Cardiac septum (tissue), 1 donor: ENCODE data around the gene TMEM43. TPM values are rescaled to one million over a fixed set of nuclear protein-coding genes. Genes with fewer than 3 reads are reported as not detected.
A peak's percentile ranks its signal among the peaks of the same experiment; 100 is the strongest.

Source experiments
- DNase-seq: peaks from one replicate; pipeline ENCODE4 v3.0.0-alpha.2; 2020; ENCODE audit warnings: low spot score
- intact Hi-C: fragments of 100-400 bp; cut with DNase I; formaldehyde crosslinking; loops from one replicate; pipeline ENCODE4 v1.14.0; 2022
- total RNA-seq: library from RNA; stranded (reverse); fragmentation: NEBNext Ultra II Directional; extraction: Animal tissue kit (Norgen Biotek cat#: 25700); gene quantifications from one replicate; pipeline ENCODE4 v1.2.1, GENCODE V29; 2021
- donor health status: DM: no; HTN: no; CAD: no.

The TMEM43 gene
- total RNA-seq, 1 donor from 2014 or later = 62.0 TPM

DNA sequence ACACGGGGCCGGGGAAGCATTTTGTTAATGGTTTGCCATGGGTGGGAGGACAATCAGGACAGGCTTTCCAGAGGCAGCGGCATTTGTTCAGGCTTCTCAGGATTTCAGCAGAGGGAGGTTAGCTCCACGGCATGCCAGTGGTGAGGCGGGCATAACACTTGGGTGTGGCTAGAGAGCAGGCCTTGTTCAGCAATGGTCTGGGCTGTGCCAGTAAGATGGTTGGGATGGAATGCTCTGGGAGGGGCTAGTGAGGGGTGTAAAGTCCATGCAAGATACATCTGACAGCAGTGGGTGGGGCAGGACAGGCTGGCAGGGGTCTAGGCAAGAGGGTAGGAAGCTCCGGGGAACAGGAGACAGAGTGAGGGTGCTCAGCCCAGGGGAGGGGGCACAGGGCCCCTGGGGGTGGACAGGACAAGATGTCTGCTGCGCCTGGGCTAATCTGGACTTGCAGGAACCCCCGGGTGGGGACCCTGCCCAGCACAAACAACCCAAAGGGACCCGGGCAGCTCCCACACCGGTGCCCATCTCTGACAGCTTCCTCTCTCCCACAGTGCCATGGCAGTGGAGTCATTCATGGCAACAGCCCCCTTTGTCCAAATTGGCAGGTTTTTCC is 8.4 kb downstream of the TMEM43 start:
- DNase-seq = peak; percentile 59
- intact Hi-C loops = no loop called here

DNA sequence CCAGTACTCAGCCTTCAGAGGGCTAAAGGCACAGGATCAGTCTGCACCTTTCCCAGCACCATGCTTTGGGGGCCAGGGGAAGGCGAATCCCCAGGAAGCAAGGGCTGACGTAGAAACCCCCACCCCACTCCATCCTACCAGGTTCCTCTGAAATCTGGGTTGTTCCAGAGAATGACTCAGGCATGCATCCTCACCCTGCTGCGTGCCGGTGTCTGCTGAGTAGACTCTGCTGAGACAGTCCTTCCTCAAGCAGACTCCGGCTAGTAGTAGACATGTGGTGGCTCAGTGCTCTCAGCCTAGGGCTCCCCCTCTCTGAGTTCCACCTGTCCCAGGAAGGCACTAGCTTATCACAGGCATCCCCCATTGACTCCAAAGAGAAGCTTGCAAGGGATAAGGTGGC is 9.0 kb downstream of the TMEM43 start:
- peak; percentile 55 for DNase-seq
- intact Hi-C loops = no loop called here

DNA sequence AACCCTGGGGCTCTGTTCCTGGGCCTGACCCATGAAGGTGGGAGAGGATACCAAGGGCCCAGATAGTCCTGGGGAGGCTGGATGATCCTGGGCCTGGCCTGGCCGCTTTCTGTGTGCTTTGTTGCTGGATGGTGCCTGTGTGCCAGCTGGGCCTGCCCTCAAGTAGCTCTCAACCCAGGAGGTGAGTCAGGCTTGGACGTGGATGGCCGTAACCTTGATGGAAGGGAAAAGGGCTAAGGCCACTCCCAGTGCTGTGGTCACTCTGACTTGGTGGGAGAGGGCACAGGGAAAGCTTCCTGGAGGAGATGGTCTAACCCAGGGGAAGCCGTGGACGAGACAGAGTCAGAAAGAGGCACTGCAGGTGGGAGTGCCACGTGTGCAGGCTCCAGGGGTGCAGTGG is 9.4 kb downstream of the TMEM43 start:
- DNase-seq = peak; percentile 70
- intact Hi-C loops = no loop called here

DNA sequence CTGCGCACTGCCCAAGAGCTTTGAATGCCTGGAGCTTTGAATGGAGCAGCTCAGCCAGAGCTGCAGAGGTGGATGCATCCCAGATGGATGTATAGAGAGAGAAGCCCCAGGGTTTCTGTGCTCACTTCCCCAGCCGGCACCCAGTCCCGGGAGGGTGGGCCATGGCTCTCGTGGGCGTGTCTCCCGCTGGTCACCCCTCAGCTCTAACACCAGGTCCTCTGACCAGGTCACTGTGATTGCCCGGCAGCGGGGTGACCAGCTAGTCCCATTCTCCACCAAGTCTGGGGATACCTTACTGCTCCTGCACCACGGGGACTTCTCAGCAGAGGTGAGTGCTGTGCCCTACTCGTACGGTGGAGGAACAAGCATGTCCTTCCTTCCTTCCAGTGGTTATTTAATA is 10.7 kb downstream of the TMEM43 start:
- DNase-seq = peak; percentile 59
- intact Hi-C loops = no loop called here

DNA sequence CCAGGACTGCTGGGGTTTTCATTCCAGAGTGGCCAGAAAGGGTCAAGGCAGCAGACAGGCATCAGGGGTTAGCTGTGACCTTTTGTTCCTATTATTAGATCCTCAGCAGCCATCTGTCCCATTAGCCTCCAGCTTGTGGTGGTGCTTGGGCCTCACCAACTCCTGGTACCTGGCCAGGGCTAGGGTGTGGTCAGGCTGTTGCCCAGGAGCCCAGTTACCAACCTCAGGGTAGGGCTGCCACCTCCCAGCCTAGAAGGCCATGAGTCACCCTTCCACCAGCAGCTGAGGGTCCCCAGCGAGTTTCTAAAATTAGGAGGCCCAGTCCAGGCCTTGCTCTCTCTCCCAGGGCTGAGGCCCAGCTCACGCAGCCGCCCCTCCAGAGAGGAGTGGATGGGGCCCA is 12.2 kb downstream of the TMEM43 start:
- intact Hi-C loops = no loop called here
- DNase-seq = peak; percentile 82

DNA sequence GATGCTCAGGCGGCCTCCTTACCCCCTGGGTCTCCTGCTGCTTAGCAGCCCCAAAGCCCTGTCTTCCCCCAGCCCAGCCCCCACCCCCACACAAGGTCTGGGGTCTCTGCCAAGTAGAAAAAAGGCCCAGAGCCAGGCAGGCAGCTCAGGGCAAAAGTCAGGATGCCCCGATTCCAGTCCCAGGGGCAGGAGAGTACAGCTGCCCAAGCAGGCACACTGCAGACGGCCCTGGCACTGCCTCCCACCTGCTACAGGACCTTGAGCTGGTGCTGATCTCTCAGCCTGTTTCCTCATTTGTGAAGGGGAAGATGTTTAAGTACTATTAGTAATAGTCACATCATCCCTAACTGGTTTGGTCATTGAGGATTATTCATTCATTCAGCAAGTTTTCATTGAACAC is 12.6 kb downstream of the TMEM43 start:
- peak; percentile 74 for DNase-seq
- intact Hi-C loops = no loop called here

DNA sequence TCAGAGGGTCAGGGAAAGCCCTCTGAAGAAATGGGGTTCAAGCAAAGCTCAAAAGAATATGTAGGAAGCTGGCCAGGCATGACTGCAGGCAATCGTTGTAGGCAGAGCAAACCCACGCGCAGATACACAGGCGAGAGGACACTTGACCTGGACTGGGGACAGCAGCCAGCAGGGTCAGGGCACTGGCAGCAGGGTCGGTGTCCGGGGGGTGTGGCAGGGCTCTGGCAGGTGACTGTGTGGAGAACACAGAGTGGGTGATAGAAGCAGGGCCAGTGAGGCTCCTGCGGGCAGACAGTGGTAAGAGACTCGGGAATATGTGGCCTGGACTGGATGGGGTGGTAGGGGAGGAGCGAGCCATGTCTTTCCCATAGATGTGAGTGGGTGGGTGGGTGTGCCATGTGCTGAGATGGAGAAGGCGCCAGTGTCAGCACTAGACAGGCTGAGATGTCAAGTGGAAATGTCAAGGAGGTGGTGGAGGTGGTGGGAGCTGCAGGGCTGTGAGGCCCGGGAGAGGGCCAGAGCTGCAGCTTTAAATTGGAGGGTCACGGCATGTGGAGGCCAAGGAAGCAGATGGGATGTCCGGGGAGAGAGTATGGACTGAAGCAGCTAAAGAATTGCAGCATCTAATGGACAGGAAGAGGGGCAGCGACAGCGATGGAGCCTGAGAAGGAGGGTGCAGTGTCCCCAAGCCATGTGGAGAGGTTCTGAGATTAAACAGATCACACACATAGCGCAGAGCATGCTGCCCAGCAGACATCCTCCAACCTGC is 13.4 kb downstream of the TMEM43 start:
- peak; percentile 67 for DNase-seq
- intact Hi-C loops = no loop called here

DNA sequence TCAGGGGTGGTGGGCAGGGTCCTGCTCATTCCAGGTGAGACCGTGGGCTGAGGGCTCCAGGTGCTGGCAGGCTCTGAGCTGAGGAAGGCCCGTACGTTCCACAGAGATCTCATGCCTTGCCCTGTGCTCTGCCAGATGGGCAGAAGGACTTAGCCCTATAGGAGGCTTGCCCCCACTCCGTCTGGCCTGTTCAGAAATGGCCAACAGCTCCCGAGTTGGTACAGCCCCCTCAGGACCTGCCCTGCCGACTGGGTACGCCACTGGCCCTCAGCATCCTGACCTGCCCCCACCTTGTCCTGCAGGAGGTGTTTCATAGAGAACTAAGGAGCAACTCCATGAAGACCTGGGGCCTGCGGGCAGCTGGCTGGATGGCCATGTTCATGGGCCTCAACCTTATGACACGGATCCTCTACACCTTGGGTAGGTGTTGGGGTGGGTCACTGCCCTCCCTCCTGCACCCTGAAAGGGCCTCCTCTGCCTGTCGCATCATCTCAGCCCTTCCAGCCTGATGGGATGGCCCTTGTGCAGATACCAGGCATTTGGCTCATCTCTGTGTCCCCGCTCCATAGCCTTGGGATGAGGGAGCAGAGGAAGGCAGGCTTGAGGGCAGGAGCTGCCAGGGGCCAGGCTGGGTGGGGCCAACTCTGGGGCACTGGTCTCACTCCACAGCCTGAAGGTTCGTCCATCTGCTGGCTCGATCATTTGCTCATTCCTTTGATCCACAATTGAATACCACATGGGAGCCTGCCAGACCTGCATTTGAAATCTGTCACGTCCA is 14.2 kb downstream of the TMEM43 start:
- peak; percentile 60 for DNase-seq
- intact Hi-C loops = no loop called here

DNA sequence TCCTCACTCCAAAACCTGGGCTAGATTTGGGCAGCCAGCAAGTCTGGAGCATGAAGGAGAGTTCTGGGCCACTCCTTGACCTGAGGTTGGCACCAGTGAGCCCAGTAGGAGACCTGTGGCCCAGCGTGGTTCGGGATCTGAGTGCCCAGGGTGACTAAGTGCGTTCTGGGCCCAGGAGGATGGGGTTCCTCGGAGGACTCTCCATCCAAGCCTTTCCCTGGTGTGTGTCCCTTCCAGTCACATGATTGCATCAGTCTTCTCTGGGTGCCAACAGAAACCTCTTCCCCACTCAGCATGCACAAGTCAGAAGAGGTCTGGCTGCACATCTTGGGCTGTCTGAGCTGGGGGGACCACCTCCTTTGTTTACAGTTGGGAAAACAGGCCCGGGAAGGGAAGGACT is 14.9 kb downstream of the TMEM43 start:
- intact Hi-C loops = no loop called here

DNA sequence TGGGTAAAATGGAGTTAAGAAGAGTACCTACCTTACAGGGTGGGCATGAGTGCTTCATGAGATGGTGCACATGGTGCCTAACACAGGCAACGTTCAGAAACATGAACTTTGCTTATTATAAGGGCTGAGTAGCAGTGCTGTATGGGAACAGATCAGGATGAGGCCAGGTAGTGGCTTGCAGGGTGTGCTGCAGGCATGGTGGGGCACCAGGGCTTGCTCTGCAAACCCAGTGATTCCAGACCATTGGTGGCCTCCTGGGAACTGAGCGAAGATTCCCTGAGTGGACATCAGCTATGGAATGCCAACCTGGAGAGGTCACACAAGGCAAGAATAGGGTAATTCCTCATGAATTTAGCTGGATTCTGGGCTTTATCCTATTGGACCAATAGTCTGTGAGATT is 15.8 kb downstream of the TMEM43 start:
- intact Hi-C loops = no loop called here
- peak; percentile 57 for DNase-seq

More for the DNA sequence above, 14.9 kb downstream of the TMEM43 start:
- peak; percentile 53 for DNase-seq

DNA sequence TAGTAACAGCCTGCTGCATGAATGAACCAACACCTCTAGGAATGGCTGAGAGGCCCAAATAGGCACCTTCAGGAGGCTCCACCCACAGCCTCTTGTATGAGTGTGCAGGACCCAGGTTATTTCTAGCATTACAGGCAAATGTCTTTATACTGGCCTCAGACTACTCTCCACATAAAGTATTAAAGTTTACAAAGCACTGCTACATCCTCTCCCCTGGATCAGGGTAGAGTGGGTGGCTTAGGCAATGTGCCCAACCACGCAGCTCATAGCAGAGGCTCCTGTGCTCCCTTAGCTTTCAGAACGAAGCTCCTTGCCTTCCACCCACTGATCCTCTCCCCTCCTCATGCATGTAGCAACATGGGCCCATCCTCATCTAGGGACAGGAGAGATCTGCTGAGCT is 16.3 kb downstream of the TMEM43 start:
- intact Hi-C loops = no loop called here

DNA sequence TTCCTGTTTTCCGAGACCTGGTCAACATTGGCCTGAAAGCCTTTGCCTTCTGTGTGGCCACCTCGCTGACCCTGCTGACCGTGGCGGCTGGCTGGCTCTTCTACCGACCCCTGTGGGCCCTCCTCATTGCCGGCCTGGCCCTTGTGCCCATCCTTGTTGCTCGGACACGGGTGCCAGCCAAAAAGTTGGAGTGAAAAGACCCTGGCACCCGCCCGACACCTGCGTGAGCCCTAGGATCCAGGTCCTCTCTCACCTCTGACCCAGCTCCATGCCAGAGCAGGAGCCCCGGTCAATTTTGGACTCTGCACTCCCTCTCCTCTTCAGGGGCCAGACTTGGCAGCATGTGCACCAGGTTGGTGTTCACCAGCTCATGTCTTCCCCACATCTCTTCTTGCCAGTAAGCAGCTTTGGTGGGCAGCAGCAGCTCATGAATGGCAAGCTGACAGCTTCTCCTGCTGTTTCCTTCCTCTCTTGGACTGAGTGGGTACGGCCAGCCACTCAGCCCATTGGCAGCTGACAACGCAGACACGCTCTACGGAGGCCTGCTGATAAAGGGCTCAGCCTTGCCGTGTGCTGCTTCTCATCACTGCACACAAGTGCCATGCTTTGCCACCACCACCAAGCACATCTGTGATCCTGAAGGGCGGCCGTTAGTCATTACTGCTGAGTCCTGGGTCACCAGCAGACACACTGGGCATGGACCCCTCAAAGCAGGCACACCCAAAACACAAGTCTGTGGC is 16.9 kb downstream of the TMEM43 start:
- DNase-seq = peak; percentile 86
- intact Hi-C loops = loop anchor here (1.0 kb wide), 1 partner anchor 16 kb away; the partner anchor contains the start of gene TMEM43

More for the DNA sequence above, 16.3 kb downstream of the TMEM43 start:
- no peak for DNase-seq

DNA sequence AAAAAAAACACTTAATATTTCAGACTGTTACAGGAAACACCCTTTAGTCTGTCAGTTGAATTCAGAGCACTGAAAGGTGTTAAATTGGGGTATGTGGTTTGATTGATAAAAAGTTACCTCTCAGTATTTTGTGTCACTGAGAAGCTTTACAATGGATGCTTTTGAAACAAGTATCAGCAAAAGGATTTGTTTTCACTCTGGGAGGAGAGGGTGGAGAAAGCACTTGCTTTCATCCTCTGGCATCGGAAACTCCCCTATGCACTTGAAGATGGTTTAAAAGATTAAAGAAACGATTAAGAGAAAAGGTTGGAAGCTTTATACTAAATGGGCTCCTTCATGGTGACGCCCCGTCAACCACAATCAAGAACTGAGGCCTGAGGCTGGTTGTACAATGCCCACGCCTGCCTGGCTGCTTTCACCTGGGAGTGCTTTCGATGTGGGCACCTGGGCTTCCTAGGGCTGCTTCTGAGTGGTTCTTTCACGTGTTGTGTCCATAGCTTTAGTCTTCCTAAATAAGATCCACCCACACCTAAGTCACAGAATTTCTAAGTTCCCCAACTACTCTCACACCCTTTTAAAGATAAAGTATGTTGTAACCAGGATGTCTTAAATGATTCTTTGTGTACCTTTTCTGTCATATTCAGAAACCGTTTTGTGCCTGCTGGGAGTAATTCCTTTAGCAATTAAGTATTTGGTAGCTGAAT is 17.9 kb downstream of the TMEM43 start:
- intact Hi-C loops = loop anchor here (1.0 kb wide), 1 partner anchor 17 kb away; the partner anchor contains the start of gene TMEM43
- DNase-seq = peak; percentile 66

DNA sequence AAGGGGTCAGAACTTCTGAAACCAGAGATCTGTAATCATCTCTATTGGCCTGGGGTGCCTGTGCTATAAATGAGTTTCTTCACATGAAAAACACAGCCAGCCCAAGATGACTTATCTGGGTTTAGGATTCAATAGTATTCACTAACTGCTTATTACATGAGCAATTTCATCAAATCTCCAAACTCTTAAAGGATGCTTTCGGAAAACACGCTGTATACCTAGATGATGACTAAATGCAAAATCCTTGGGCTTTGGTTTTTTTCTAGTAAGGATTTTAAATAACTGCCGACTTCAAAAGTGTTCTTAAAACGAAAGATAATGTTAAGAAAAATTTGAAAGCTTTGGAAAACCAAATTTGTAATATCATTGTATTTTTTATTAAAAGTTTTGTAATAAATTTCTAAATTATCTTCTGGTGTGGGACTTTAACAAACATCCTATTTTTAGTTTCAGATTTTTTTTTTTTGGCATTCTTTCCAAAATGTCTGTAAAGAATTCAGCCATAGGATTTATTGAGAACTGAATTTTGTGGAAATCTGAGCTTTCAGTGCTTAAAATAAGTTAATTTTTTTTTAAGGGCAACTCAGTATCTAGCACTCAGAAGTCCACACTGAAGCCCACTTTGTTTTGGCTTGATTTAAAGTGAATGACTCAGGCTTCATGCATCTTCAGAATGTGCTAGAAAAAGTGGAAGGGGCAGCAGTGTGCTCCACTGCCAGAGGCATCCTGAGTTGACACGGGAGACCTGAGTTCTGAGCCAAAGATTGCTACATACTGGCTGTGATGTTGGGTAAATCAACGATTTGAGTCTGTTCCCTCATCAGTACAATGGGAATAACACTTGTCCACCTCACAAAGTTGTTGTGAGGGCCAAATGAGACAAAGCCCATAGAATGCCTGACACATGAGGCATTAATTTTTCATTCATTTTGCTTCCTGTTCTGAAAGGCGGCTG is 18.7 kb downstream of the TMEM43 start:
- intact Hi-C loops = loop anchor here (1.0 kb wide), 1 partner anchor 35 kb away; the partner anchor contains the start of genes LSM3 and XPC
- DNase-seq = peak; percentile 62

DNA sequence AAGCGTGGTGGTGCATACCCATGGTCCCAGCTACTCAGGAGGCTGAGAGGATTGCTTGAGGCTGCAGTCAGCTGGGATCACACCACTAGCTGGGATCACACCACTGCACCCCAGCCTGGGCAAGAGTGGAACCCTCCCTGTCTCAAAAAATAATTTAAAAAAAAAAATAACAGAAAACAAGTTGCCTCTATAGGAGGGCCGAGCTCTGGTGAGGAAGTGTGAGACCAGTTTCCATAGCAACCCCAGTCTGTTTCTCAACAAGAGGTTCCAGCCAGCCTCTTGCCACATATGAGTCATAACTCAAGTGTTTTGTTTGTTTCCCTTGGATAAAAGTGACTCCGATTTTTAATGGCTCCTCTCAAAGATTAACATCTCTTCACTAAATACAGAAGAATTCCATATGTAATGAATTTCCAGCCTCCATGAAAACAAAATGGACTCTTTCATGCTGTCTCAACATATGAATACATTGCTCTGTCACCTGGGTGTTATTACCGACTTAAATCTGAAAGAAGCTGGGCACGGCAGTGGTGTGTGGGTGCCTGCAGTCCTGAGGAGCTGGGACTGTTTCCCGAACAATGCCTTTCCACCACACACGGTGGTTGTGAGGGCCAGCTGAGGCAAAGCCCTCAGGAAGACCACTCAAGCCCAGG is 19.7 kb downstream of the TMEM43 start:
- DNase-seq = peak; percentile 78
- intact Hi-C loops = loop anchor here (1.0 kb wide), 1 partner anchor 34 kb away; the partner anchor contains the start of genes LSM3 and XPC

DNA sequence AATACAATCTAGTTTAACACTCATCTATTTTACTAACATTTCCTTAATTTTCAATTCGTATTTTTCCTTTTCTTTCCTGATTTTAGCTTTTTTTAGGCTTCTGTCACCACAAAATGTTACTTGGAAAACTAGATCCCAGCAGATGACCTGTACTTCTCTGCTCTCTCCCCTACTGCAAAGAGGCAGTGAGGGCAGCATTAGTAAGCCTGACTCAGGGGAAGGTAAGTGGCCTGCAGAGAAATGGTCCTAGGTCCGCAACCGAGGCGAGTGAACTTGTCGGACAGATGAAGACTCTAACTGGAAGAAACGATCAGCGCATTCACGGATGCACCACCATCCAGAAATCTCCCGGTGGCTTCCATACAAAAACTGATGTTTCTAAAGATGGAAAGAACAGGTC is 20.4 kb downstream of the TMEM43 start:
- peak; percentile 73 for DNase-seq
- intact Hi-C loops = no loop called here

DNA sequence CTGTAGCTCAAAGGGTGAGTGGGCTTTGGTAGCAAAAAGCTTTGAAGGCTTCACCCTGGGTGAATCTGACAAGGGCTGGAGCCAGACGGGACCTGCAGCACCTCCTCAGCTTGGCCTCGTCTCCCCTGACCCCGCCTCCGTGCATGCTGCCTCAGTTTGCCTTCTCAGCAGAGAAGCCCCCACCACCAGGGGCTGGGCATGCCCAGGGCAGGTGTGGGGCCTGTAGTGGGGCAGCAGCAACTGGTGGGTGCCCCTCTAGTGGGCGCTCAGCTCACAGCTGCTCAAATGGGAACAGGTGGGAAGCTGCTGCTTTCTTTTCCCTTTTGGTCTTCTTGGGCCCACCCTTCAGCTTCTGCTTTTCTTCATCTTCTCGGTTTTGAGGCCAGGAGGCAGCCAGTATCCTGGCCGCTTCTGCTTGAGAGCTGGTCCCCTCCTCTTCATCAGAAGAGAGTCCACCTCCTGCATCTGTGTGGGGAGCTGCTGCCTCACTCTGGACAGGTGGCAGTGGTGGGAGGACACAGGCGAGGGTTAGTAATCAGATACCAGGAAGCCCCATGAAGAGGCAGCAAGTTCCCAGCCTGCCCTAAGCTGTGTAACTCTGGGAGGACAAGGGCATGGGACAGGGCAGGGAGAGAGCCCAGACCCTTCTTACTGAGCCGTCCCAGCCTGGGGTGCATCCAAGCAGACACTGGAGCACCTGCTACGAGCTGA is 21.0 kb downstream of the TMEM43 start:
- peak; percentile 50 for DNase-seq
- intact Hi-C loops = no loop called here
